ENCODE results near the gene KHDC3L. TPM values are rescaled to one million over a fixed set of nuclear protein-coding genes. Genes with fewer than 3 reads are reported as not detected.

Gene KHDC3L
- total and polyA plus RNA-seq, 2 of the 4 experiments (the other 2 are of a cell fraction) = not detected

GRCh38 chr6:73375216-73375615 is 12.8 kb downstream of the KHDC3L start:
- Histone ChIP-seq H3K9me1 (ENCODE audit: insufficient read depth, low read length) (no peaks in the 10 kb centered on the region), H4K5ac (ENCODE audit: low read depth, low read length) (no peak overlapping the region), H3K56ac (ENCODE audit: extremely low read depth, insufficient read depth, low read length) (no peak overlapping the region), H3K14ac (replicated peaks; ENCODE audit: low read depth, low read length) (no peak overlapping the region), H4K91ac (ENCODE audit: insufficient read depth, low read depth, low read length) (no peak overlapping the region), H3K4me1 (ENCODE audit: control insufficient read depth, insufficient read depth, low read length) (no peaks in the 10 kb centered on the region), H3K9ac (ENCODE audit: low read depth, low read length) (no peak overlapping the region), H3K4ac (ENCODE audit: low read depth, low read length) (no peak overlapping the region), H3K27ac (ENCODE audit: insufficient read depth, low read length) (no peak overlapping the region), H4K8ac (ENCODE audit: low read depth in 2 of 2, low read length in 2 of 2) (no peak overlapping the region), H3K23ac (ENCODE audit: low read depth, low read length) (no peak overlapping the region), H2BK120ac (ENCODE audit: low read depth, low read length) (no peak overlapping the region), H3K9me3 (ENCODE audit: control insufficient read depth, insufficient read depth, low read length) (peaks cover 10% of the 10 kb centered on the region), H3K4me3 (ENCODE audit: insufficient read depth, low read depth, low read length) (no peak overlapping the region), H2AK9ac (replicated peaks; ENCODE audit: low read depth, low read length, poor library complexity) (no peak overlapping the region), H4K20me1 (ENCODE audit: insufficient read depth, low read length) (no peaks in the 10 kb centered on the region), H3K79me1 (ENCODE audit: low read depth in 1 of 2, low read length in 2 of 2) (no peaks in the 10 kb centered on the region), H3K18ac (ENCODE audit: low read depth, low read length) (no peak overlapping the region), H2BK5ac (ENCODE audit: low read depth, low read length, poor library complexity, severe bottlenecking) (no peak overlapping the region), H2BK20ac (ENCODE audit: low read depth, low read length) (no peak overlapping the region), H2BK15ac (ENCODE audit: low read depth, low read length) (no peak overlapping the region), H2AK5ac (ENCODE audit: low read depth, low read length) (no peak overlapping the region), H2AFZ (replicated peaks; ENCODE audit: low read length, poor library complexity) (no peak overlapping the region), H3K36me3 (ENCODE audit: control insufficient read depth, insufficient read depth, low read length) (no peaks in the 10 kb centered on the region), H3K4me2 (ENCODE audit: low read depth, low read length) (no peak overlapping the region), H3K27me3 (ENCODE audit: control insufficient read depth, insufficient read depth, low read length) (no peaks in the 10 kb centered on the region)
- in situ Hi-C loops (cut with MboI; ENCODE audit: low sequenced_read_pairs) = no loop called here
- dilution Hi-C loops (cut with HindIII; ENCODE audit: low sequenced_read_pairs, unreplicated experiment) = no loop called here
- no CpG with 5 or more reads among the region's 1 CpG for WGBS, 2 experiments (ENCODE audit: extremely low coverage in 2 of 2, insufficient read length in 1 of 2)
- ChIA-PET POLR2A (ENCODE audit: unreplicated experiment) (no interaction called here), CTCF (interaction anchor here (0.6 to 1.0 kb wide), 2 partner anchors 9 to 14 kb away, joined by 4 to 5 read pairs; no protein-coding TSS in a partner anchor)
- no TSS peak for BruUV-seq (replicated peaks)
- no peak for ATAC-seq (ENCODE audit: low read depth)
- no peak for DNase-seq
- no peak for TF ChIP-seq MXI1 (IDR thresholded peaks at IDR 0.05; ENCODE audit: borderline replicate concordance, low read depth, low read length)
- no peak for TF ChIP-seq MAZ (IDR thresholded peaks at IDR 0.05; ENCODE audit: borderline replicate concordance, low read depth, low read length)
- TF ChIP-seq FOS (IDR thresholded peaks at IDR 0.05; ENCODE audit: low read depth, low read length) = no peak
- no peak for TF ChIP-seq CTCF (conservative IDR thresholded peaks at IDR 0.05; ENCODE audit: low read depth, low read length)
- TF ChIP-seq POLR2A (IDR thresholded peaks at IDR 0.05; ENCODE audit: low read depth, low read length) = no peak
- no peak for TF ChIP-seq RCOR1 (IDR thresholded peaks at IDR 0.05; ENCODE audit: insufficient replicate concordance, low read length)
- no peak for TF ChIP-seq CEBPB (IDR thresholded peaks at IDR 0.05; ENCODE audit: low read depth, low read length)
- TF ChIP-seq RFX5 (IDR thresholded peaks at IDR 0.05; ENCODE audit: low read depth, low read length) = no peak
- TF ChIP-seq CHD1 (IDR thresholded peaks at IDR 0.05; ENCODE audit: low read depth, low read length) = no peak
- no peak for TF ChIP-seq BHLHE40 (IDR thresholded peaks at IDR 0.05; ENCODE audit: low read depth, low read length)
- TF ChIP-seq SMC3 (IDR thresholded peaks at IDR 0.05; ENCODE audit: low read depth, low read length) = no peak
- no peak for TF ChIP-seq MAFK (IDR thresholded peaks at IDR 0.05; ENCODE audit: low read depth, low read length)
- TF ChIP-seq RAD21 (IDR thresholded peaks at IDR 0.05; ENCODE audit: low read length) = no peak
- intact Hi-C loops (cut with micrococcal nuclease) = no loop called here
